ENCODE results near the gene PLK4.
"Not testable (repeated sequence)": the region's sequence is repeated elsewhere in the genome, so short reads cannot be mapped to it uniquely, and the experiment has no call there.

The PLK4 gene

DNA sequence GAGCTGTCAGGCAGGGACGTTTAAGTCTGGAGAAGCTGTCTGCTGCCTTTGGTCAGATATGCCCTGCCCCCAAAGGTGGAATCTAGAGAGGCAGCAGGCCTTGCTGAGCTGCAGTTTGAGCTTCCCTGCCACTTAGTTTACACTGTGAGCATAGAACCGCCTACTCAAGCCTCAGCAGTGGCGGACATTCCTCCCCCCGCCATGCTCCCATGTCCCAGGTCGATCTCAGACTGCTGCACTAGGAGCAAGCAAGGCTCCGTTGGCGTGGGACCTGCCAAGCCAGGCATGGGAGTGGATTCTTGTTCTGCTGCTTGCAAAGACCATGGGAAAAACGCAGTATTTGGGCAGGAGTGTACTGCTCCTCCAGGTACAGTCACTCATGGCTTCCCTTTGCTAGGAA, 24.3 kb downstream of the PLK4 start:
- no peak for DNase-seq (ENCODE audit: low read depth, low spot score)

DNA sequence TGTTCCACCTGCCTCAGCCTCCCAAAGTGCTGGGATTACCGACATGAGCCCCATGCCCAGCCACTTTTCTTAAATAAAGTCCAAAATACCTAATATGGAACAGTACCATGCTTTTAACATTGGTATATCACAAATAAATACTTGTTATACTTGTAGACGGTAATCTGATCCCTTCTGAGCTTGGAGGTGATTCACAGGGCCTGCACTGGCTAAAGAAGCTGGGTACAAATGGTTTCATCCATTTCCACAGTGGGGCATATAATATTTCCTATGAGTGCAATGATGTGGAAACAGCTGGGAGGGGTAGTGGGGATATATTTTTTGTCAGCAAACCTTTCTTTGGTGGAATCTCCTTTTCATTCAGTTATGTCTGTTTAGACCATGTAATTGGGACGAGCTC, 35.8 kb downstream of the PLK4 start:
- DNase-seq (ENCODE audit: low read depth, low spot score), result no peak

DNA sequence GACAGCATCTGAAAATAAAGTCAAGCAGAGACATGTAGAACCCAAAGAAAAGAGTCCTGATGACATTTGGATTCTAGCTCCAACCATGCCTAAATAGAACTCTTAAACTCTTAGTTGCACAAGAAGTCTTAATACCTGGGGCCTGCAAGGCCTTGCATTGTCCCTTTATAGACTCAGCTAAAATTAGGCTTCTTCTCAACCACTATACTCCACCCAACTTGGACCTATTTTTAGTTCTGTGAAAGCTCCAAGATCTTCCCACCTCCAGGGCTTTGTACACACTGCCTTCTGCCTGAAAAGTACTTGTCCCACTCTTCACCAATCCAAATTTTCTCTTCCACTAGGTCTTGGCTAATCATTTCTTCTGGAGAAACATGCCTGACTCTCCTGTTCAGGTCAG, 36.5 kb downstream of the PLK4 start:
- DNase-seq (ENCODE audit: low read depth, low spot score), result no peak

DNA sequence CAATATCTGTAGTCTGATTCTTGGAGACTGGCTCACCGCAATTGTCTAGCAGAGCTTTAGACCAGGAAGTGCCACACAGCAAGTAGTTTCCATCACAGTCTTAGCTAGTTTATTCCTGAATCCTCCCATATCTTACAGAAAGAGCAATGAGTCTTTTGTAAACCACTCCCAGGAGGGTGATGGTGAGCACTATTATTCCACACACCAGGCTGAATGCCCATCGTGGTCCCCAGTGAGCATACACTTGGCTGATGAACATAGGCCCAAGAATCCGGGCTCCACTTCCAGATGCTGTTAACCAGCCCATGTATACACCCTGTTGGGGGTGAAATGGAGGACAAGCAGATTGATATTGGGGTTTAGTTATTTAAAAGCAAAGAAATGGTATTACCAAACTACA, 39.8 kb downstream of the PLK4 start:
- no peak for DNase-seq (ENCODE audit: low read depth, low spot score)

DNA sequence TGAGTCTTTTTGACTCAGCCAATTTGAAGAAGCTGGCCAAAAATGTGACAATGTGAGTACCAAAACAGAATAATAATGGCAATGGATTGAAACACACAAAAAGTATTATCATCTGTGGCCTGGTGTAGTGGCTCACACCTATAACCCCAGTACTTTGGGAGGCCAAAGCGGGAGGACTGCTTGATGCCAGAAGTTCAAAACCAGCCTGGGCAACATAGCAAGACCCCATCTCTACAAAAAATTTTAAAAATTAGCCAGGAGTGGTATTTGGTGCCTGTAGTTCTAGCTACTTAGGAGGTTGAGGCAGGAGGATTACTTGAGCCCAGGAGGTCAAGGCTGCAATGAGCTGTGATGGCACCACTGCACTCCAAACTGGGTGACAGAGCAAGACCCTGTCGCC, 41.5 kb downstream of the PLK4 start:
- no peak for DNase-seq (ENCODE audit: low read depth, low spot score)

DNA sequence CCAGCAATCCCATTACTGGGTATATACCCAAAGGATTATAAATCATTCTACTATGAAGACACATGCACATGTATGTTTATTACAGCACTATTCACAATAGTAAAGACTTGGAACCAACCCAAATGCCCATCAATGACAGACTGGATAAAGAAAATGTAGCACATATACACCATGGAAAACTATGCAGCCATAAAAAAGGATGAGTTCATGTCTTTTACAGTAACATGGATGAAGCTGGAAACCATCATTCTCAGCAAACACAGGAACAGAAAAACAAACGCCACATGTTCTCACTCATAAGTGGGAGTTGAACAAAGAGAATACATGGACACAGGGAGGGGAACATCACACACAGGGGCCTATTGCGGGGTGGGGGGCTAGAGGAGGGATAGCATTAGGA, 45.0 kb downstream of the PLK4 start:
- not testable (repeated sequence) for DNase-seq (ENCODE audit: low read depth, low spot score)

DNA sequence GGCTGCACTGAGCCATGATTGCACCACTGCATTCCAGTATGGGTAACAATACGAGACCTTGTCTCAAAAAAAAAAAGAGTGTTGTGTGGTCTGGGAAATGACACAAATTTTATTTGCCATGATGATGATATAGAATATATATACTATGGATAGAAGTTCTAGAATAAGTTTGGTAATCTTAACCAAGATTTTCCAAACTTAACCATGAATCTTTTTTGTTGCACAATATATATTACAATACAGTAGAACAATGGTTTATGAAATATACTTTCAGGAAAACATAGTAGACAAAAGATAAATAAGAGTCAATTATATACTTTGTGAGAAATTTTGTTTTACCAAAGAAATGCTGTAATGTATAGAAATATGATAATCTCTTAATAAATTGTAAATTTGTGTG, 49.5 kb downstream of the PLK4 start:
- DNase-seq (ENCODE audit: low read depth, low spot score), result no peak

DNA sequence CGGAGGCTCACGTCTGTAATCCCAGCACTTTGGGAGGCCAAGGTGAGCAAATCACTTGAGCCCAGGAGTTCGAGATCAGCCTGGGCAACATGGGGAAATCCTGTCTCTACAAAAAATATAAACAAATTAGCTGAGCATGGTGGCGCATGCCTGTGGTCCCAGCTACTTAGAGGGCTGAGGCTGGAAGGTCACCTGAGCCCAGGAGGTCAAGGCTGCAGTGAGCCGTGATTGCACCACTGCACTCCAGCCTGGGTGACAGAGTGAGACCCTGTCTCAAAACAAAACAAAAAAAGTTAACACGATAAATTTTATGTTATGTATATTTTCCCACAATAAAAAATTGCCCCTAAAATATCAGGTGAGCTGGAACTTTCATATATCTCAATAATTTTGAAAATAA, 51.1 kb downstream of the PLK4 start:
- DNase-seq (ENCODE audit: low read depth, low spot score), result not testable (repeated sequence)

DNA sequence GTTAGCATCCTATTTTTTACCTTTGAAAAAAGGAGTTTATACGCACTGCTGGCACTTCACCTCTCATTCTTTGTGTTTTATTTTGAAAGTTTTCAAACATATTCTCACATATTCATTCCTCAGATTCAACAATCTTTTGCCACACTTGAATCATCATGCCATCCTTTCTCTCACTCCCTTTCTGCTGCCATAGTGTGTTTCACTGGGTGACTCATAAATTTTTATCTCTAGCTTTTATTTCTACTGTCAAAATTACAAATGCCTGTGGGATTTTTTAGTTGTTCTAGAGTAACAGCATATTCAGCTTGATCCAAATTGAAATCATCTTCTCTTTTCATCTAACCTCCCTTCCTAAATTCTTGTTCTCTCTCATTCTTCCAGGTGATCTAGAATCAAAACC, 56.3 kb downstream of the PLK4 start:
- DNase-seq (ENCODE audit: low read depth, low spot score), result no peak
